ENCODE measurements around the gene NEUROD6.

DNA sequence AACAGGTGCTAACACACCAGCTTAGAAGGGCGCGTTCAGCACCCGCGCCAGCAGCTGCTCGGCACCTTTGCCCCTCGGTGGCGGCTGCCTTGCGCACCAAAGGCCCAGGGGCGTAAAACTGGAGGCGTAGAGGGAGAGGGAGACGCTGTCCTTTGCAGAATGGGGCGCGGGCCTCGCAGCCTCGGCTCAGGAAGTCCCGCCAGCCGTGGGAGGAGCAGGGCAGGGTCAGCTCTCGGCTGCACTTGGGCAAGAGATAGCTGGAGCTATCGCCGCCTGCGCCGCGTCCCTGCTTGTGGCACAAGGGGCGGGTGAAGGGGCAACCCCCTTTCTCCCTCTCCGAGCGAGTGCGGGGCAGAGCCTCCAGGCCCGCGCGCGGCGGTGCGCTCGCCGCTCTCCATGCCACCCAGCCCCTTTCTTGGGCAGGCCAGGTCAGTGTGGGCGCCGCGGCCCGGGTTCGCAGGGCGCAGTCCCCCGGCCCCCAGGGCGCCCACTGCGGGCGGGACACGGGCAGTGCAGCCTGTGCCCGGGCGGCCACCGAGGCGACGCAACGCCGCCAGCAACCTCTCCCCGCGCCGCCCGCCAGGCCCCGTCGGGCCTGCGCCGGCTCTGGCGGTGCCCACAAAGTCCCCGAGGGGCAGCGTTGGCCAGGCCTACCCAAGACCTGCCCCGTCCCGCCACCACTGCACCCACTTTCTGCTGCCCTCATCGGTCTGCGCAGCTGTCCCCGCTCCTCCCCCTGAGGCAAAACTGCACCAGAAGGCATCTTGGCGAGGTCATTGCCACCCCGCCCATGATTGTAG, 4.1 kb downstream of the NEUROD6 start:
- TF ChIP-seq, protein P1, sequence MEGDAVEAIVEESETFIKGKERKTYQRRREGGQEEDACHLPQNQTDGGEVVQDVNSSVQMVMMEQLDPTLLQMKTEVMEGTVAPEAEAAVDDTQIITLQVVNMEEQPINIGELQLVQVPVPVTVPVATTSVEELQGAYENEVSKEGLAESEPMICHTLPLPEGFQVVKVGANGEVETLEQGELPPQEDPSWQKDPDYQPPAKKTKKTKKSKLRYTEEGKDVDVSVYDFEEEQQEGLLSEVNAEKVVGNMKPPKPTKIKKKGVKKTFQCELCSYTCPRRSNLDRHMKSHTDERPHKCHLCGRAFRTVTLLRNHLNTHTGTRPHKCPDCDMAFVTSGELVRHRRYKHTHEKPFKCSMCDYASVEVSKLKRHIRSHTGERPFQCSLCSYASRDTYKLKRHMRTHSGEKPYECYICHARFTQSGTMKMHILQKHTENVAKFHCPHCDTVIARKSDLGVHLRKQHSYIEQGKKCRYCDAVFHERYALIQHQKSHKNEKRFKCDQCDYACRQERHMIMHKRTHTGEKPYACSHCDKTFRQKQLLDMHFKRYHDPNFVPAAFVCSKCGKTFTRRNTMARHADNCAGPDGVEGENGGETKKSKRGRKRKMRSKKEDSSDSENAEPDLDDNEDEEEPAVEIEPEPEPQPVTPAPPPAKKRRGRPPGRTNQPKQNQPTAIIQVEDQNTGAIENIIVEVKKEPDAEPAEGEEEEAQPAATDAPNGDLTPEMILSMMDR (IDR thresholded peaks at IDR 0.05) = no peak
- TF ChIP-seq POLR2A (IDR thresholded peaks at IDR 0.05) (no peak), POLR2AphosphoS5 (IDR thresholded peaks at IDR 0.05; ENCODE audit: insufficient read depth in 1 of 2, low read depth in 1 of 2) (no peak)

Data from vagina (tissue), 2 donors.